CD4-positive, alpha-beta T cell treated with Interferon gamma for 1 hour (primary cell): ENCODE data around the gene MYDGF.
"Not testable (repeated sequence)": the region's sequence is repeated elsewhere in the genome, so short reads cannot be mapped to it uniquely, and the experiment has no call there.

Experiments used
- DNase-seq: peaks from one replicate; pipeline ENCODE4 v3.0.0-alpha.2; 2020

The MYDGF gene

GRCh38 chr19:4699826-4700692 lies 29.9 kb upstream of the MYDGF start:
- no peak for DNase-seq

- DNase-seq: no peak
These were observed 27.2 kb upstream of the MYDGF start for GRCh38 chr19:4697304-4697703.

GRCh38 chr19:4695224-4695731 lies 25.1 kb upstream of the MYDGF start:
- no peak for DNase-seq

- DNase-seq: no peak
These were observed 24.3 kb upstream of the MYDGF start for GRCh38 chr19:4694211-4694987.

GRCh38 chr19:4693471-4694121 lies 23.5 kb upstream of the MYDGF start:
- no peak for DNase-seq

- DNase-seq: no peak
These were observed 22.9 kb upstream of the MYDGF start for GRCh38 chr19:4693078-4693350.

- no peak for DNase-seq
These were observed 22.3 kb upstream of the MYDGF start for GRCh38 chr19:4692251-4693077.

GRCh38 chr19:4691373-4691772 lies 21.2 kb upstream of the MYDGF start:
- no peak for DNase-seq

GRCh38 chr19:4690361-4690760 lies 20.2 kb upstream of the MYDGF start:
- DNase-seq: no peak

- DNase-seq: no peak
These were observed 19.3 kb upstream of the MYDGF start for GRCh38 chr19:4689403-4689802.

GRCh38 chr19:4688587-4688986 lies 18.4 kb upstream of the MYDGF start:
- DNase-seq: no peak

GRCh38 chr19:4687396-4687795 lies 17.3 kb upstream of the MYDGF start:
- no peak for DNase-seq

- no peak for DNase-seq
These were observed 16.6 kb upstream of the MYDGF start for GRCh38 chr19:4686700-4687099.

GRCh38 chr19:4684312-4685095 lies 14.4 kb upstream of the MYDGF start:
- DNase-seq: no peak

- DNase-seq: no peak
These were observed 12.5 kb upstream of the MYDGF start for GRCh38 chr19:4682417-4683200.

GRCh38 chr19:4680021-4680420 lies 9.9 kb upstream of the MYDGF start:
- not testable (repeated sequence) for DNase-seq

GRCh38 chr19:4678881-4679790 lies 9.0 kb upstream of the MYDGF start:
- DNase-seq: no peak

GRCh38 chr19:4676955-4677731 lies 7.0 kb upstream of the MYDGF start:
- DNase-seq: peak; percentile 13

- DNase-seq: no peak
These were observed 5.2 kb upstream of the MYDGF start for GRCh38 chr19:4675346-4675745.
